A673 (cell line): ENCODE measurements around the gene PBX4.

ENCODE experiments used
- EZH2 ChIP-seq: fragments of 200-600 bp; sonication (generic); IDR thresholded peaks from 2 replicates; pipeline ENCODE4 v1.6.1; 2017; ENCODE audit warnings: borderline replicate concordance, low read depth, mild to moderate bottlenecking, mixed read lengths, antibody characterized with exemption, low read length; ENCODE audit not compliant: poor library complexity, severe bottlenecking
- TF ChIP-seq, protein P1 (sequence below): fragments of 300-800, 200-600 bp; sonication (generic); conservative IDR thresholded peaks from 2 replicates; pipeline ENCODE4 v1.5.1; 2017; ENCODE audit warnings: low read depth, mild to moderate bottlenecking, antibody characterized with exemption, low read length, moderate library complexity, mixed read lengths

DNA sequence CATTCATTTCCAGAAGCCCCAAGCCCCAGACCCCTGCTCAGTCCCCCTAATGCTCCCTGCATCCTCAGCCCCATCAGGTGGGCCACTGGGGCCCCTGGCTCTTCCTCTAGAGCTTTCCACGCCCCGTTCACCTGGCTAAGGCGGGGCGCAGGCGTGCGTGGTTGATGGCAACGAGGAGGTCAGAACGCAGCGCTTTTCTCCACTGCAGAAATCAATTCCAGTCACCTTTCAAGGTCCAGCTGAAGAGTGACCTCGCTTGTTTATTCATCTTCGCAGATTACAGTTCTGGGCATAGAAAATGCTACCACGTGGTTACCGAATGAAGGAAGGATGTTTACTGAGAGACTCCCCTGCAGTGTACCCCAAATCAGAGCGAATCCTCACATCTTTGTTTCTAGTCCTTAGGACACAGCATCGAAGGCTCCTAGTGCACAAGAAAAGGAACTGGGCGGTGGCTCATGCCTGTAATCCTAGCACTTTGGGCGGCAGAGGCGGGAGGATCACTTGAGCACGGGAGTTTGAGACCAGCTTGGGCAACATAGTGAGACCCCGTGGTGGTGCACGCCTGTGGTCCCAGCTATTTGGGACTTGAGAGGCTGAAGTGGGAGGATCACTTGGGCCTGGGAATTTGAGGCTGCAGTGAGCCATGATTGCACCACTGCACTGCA is 828 bp upstream of the PBX4 start:
- TF ChIP-seq, protein P1, sequence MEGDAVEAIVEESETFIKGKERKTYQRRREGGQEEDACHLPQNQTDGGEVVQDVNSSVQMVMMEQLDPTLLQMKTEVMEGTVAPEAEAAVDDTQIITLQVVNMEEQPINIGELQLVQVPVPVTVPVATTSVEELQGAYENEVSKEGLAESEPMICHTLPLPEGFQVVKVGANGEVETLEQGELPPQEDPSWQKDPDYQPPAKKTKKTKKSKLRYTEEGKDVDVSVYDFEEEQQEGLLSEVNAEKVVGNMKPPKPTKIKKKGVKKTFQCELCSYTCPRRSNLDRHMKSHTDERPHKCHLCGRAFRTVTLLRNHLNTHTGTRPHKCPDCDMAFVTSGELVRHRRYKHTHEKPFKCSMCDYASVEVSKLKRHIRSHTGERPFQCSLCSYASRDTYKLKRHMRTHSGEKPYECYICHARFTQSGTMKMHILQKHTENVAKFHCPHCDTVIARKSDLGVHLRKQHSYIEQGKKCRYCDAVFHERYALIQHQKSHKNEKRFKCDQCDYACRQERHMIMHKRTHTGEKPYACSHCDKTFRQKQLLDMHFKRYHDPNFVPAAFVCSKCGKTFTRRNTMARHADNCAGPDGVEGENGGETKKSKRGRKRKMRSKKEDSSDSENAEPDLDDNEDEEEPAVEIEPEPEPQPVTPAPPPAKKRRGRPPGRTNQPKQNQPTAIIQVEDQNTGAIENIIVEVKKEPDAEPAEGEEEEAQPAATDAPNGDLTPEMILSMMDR: no peak
- no peak for TF ChIP-seq EZH2
